Measurements from ENCODE around the gene TEPSIN. TPM values are rescaled to one million over a fixed set of nuclear protein-coding genes. Genes with fewer than 3 reads are reported as not detected.

The TEPSIN gene
- total and polyA plus RNA-seq, 4 donors: 3.2 to 22.9 (median 10.7) TPM

DNA sequence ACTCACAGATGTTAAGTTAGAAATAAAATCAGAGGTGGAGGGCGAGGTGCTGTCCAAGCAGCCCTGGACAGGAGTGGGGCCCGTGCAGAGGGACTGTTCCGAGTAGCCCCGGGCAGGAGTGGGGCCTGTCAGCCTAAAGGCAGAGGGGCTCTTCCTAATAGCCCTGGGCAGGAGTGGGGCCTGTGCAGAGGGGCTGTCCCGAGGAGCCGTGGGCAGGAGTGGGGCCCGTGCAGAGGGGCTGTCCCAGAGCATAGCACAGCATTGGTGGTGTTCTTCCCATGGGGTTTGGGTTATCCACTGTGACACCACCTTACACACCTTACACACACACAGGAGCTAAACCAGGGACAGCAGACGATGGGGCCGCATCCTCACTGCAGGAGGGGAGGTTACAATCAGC is 26.5 kb downstream of the TEPSIN start:
- no peaks in the 10 kb centered on the region for H3K27me3 ChIP-seq (ENCODE audit: control insufficient read depth in 4 of 4, insufficient read depth in 4 of 4, low read length in 3 of 4)
- H3K9me3 ChIP-seq (ENCODE audit: control insufficient read depth in 4 of 4, low read length in 3 of 4): no peaks in the 10 kb centered on the region
- WGBS: 98% methylated on average over 9 of the region's 9 CpGs
- H3K9ac ChIP-seq (ENCODE audit: low read depth in 1 of 2, low read length in 2 of 2): no peak overlapping the region
- DNase-seq (ENCODE audit: low spot score): no peak
- no peak overlapping the region for H3K27ac ChIP-seq (ENCODE audit: low read depth in 1 of 2, low read length in 2 of 2)
- H3K4me3 ChIP-seq (ENCODE audit: low read depth in 1 of 3, low read length in 3 of 3): no peak overlapping the region
- H3K36me3 ChIP-seq (ENCODE audit: control insufficient read depth in 4 of 4, insufficient read depth in 3 of 4, low read depth in 1 of 4, low read length in 3 of 4): no peaks in the 10 kb centered on the region
- H3K4me1 ChIP-seq (ENCODE audit: control insufficient read depth in 4 of 4, insufficient read depth in 4 of 4, low read length in 3 of 4): no peaks in the 10 kb centered on the region
- TF ChIP-seq, protein P1, sequence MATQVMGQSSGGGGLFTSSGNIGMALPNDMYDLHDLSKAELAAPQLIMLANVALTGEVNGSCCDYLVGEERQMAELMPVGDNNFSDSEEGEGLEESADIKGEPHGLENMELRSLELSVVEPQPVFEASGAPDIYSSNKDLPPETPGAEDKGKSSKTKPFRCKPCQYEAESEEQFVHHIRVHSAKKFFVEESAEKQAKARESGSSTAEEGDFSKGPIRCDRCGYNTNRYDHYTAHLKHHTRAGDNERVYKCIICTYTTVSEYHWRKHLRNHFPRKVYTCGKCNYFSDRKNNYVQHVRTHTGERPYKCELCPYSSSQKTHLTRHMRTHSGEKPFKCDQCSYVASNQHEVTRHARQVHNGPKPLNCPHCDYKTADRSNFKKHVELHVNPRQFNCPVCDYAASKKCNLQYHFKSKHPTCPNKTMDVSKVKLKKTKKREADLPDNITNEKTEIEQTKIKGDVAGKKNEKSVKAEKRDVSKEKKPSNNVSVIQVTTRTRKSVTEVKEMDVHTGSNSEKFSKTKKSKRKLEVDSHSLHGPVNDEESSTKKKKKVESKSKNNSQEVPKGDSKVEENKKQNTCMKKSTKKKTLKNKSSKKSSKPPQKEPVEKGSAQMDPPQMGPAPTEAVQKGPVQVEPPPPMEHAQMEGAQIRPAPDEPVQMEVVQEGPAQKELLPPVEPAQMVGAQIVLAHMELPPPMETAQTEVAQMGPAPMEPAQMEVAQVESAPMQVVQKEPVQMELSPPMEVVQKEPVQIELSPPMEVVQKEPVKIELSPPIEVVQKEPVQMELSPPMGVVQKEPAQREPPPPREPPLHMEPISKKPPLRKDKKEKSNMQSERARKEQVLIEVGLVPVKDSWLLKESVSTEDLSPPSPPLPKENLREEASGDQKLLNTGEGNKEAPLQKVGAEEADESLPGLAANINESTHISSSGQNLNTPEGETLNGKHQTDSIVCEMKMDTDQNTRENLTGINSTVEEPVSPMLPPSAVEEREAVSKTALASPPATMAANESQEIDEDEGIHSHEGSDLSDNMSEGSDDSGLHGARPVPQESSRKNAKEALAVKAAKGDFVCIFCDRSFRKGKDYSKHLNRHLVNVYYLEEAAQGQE (IDR thresholded peaks at IDR 0.05): no peak
- TF ChIP-seq YY1 (IDR thresholded peaks at IDR 0.05) (no peak), RAD21 (IDR thresholded peaks at IDR 0.05) (no peak), FOXA1 (IDR thresholded peaks at IDR 0.05) (no peak), TAF1 (conservative IDR thresholded peaks at IDR 0.05) (no peak), RXRA (IDR thresholded peaks at IDR 0.05) (no peak), GABPA (IDR thresholded peaks at IDR 0.05 in 1 of 2, conservative IDR thresholded peaks at IDR 0.05 in 1 of 2) (no peak), HNF4G (IDR thresholded peaks at IDR 0.05) (no peak)
- TF ChIP-seq, protein P2, sequence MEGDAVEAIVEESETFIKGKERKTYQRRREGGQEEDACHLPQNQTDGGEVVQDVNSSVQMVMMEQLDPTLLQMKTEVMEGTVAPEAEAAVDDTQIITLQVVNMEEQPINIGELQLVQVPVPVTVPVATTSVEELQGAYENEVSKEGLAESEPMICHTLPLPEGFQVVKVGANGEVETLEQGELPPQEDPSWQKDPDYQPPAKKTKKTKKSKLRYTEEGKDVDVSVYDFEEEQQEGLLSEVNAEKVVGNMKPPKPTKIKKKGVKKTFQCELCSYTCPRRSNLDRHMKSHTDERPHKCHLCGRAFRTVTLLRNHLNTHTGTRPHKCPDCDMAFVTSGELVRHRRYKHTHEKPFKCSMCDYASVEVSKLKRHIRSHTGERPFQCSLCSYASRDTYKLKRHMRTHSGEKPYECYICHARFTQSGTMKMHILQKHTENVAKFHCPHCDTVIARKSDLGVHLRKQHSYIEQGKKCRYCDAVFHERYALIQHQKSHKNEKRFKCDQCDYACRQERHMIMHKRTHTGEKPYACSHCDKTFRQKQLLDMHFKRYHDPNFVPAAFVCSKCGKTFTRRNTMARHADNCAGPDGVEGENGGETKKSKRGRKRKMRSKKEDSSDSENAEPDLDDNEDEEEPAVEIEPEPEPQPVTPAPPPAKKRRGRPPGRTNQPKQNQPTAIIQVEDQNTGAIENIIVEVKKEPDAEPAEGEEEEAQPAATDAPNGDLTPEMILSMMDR (IDR thresholded peaks at IDR 0.05; ENCODE audit: low read depth, low read length, missing input control): no peak
- TF ChIP-seq, protein P3, sequence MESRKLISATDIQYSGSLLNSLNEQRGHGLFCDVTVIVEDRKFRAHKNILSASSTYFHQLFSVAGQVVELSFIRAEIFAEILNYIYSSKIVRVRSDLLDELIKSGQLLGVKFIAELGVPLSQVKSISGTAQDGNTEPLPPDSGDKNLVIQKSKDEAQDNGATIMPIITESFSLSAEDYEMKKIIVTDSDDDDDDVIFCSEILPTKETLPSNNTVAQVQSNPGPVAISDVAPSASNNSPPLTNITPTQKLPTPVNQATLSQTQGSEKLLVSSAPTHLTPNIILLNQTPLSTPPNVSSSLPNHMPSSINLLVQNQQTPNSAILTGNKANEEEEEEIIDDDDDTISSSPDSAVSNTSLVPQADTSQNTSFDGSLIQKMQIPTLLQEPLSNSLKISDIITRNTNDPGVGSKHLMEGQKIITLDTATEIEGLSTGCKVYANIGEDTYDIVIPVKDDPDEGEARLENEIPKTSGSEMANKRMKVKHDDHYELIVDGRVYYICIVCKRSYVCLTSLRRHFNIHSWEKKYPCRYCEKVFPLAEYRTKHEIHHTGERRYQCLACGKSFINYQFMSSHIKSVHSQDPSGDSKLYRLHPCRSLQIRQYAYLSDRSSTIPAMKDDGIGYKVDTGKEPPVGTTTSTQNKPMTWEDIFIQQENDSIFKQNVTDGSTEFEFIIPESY (IDR thresholded peaks at IDR 0.05): no peak

GRCh38 chr17:81210868-81211267 is 28.0 kb downstream of the TEPSIN start:
- no peak for DNase-seq (ENCODE audit: low spot score)
- H3K27me3 ChIP-seq (ENCODE audit: control insufficient read depth in 4 of 4, insufficient read depth in 4 of 4, low read length in 3 of 4): no peaks in the 10 kb centered on the region
- no peak overlapping the region for H3K27ac ChIP-seq (ENCODE audit: low read depth in 1 of 2, low read length in 2 of 2)
- TF ChIP-seq ATF3 (IDR thresholded peaks at IDR 0.05) (no peak), FOXA1 (IDR thresholded peaks at IDR 0.05) (no peak), JUND (IDR thresholded peaks at IDR 0.05) (no peak)
- TF ChIP-seq, protein P2 (IDR thresholded peaks at IDR 0.05; ENCODE audit: low read depth, low read length, missing input control): no peak
- TF ChIP-seq, protein P1 (IDR thresholded peaks at IDR 0.05): no peak
- H3K36me3 ChIP-seq (ENCODE audit: control insufficient read depth in 4 of 4, insufficient read depth in 3 of 4, low read depth in 1 of 4, low read length in 3 of 4): no peaks in the 10 kb centered on the region
- no peak overlapping the region for H3K9ac ChIP-seq (ENCODE audit: low read depth in 1 of 2, low read length in 2 of 2)
- WGBS: 76% methylated on average over 14 of the region's 14 CpGs
- H3K4me3 ChIP-seq (ENCODE audit: low read depth in 1 of 3, low read length in 3 of 3): no peak overlapping the region
- no peaks in the 10 kb centered on the region for H3K9me3 ChIP-seq (ENCODE audit: control insufficient read depth in 4 of 4, low read length in 3 of 4)
- no peaks in the 10 kb centered on the region for H3K4me1 ChIP-seq (ENCODE audit: control insufficient read depth in 4 of 4, insufficient read depth in 4 of 4, low read length in 3 of 4)
